Fibroblast of lung (primary cell): ENCODE data around the gene CADM2. TPM values are rescaled to one million over a fixed set of nuclear protein-coding genes. Genes with fewer than 3 reads are reported as not detected.

Experiments used
- DNase-seq, 2 donors: peaks; one replicate each; pipeline versions ENCODE4 v3.0.0 to v3.0.0-alpha.2; 2010; ENCODE audit warnings: low read depth in 2 of 2
- H2AFZ ChIP-seq: 2 replicates; pipeline ENCODE4 v1.5.1; 2012; ENCODE audit warnings: low read length, control low read depth, inconsistent platforms
- H3K27ac ChIP-seq: 2 replicates; pipeline ENCODE4 v1.5.1; 2011; ENCODE audit warnings: low read length, control low read depth; ENCODE audit not compliant: insufficient read depth
- H3K27me3 ChIP-seq: 2 replicates; pipeline ENCODE4 v1.5.1; 2011; ENCODE audit warnings: mild to moderate bottlenecking, low read length; ENCODE audit not compliant: control insufficient read depth, insufficient read depth
- H3K36me3 ChIP-seq: 2 replicates; pipeline ENCODE4 v1.5.1; 2011; ENCODE audit warnings: low read length; ENCODE audit not compliant: control insufficient read depth, insufficient read depth
- H3K4me1 ChIP-seq: 2 replicates; pipeline ENCODE4 v1.5.1; 2011; ENCODE audit warnings: low read length; ENCODE audit not compliant: control insufficient read depth, insufficient read depth; ENCODE audit errors: extremely low read depth
- H3K4me2 ChIP-seq: 2 replicates; pipeline ENCODE4 v1.5.1; 2011; ENCODE audit warnings: low read length, control low read depth; ENCODE audit not compliant: insufficient read depth; ENCODE audit errors: extremely low read depth
- H3K4me3 ChIP-seq, 4 experiments: fragments of 200-600 bp in 1 of 4; sonication (generic) in 1 of 4; replicated peaks in 1 of 4; 2 replicates each; pipeline ENCODE4 v1.5.1; 2011 to 2016; ENCODE audit warnings: low read length in 4 of 4, low read depth in 3 of 4, mild to moderate bottlenecking in 3 of 4, control low read depth in 2 of 4, inconsistent platforms in 1 of 4, mixed read lengths in 1 of 4; ENCODE audit not compliant: insufficient read depth in 1 of 4; ENCODE audit errors: control extremely low read depth in 1 of 4
- H3K79me2 ChIP-seq: 2 replicates; pipeline ENCODE4 v1.5.1; 2012; ENCODE audit warnings: mild to moderate bottlenecking, low read length, inconsistent platforms; ENCODE audit not compliant: control insufficient read depth, insufficient read depth
- H3K9ac ChIP-seq: 2 replicates; pipeline ENCODE4 v1.5.1; 2011; ENCODE audit warnings: mild to moderate bottlenecking, low read length, control low read depth; ENCODE audit not compliant: insufficient read depth
- H3K9me3 ChIP-seq: 2 replicates; pipeline ENCODE4 v1.5.1; 2012; ENCODE audit warnings: low read depth, low read length; ENCODE audit not compliant: control insufficient read depth, insufficient read depth
- H4K20me1 ChIP-seq: 2 replicates; pipeline ENCODE4 v1.5.1; 2011; ENCODE audit warnings: low read length; ENCODE audit not compliant: control insufficient read depth, insufficient read depth; ENCODE audit errors: extremely low read depth
- CTCF ChIP-seq, 2 donors: IDR thresholded peaks in 1 of 2; conservative IDR thresholded peaks in 1 of 2; 1 replicate in 1 of 2; 2 replicates in 1 of 2; pipeline ENCODE4 v1.5.1; 2011 to 2012; ENCODE audit warnings: low read length in 2 of 2, control low read depth in 1 of 2, inconsistent platforms in 1 of 2, low read depth in 1 of 2, mild to moderate bottlenecking in 1 of 2
- EZH2 ChIP-seq: IDR thresholded peaks from 2 replicates; pipeline ENCODE4 v1.5.1; 2012; ENCODE audit warnings: low read length, control low read depth, mild to moderate bottlenecking; ENCODE audit errors: missing control alignments
- polyA plus RNA-seq, 2 donors: library from polyadenylated mRNA; depleted of rRNA in 1 of 2; stranded (reverse) in 1 of 2; unstranded in 1 of 2; fragments of >200 nt; gene quantifications; 2 replicates each; pipeline ENCODE4 v1.2.1, GENCODE V29; 2011 to 2012; ENCODE audit warnings: missing spikeins in 1 of 2
- total RNA-seq: library from RNA; depleted of rRNA; stranded (reverse); fragments of >200 nt; gene quantifications from 2 replicates; pipeline ENCODE4 v1.2.1, GENCODE V29; 2014

CADM2 gene
- total and polyA plus RNA-seq, 2 donors (not counting 1 experiment from before 2014, with no cell fraction given): under 0.01 to 0.12 TPM

DNA sequence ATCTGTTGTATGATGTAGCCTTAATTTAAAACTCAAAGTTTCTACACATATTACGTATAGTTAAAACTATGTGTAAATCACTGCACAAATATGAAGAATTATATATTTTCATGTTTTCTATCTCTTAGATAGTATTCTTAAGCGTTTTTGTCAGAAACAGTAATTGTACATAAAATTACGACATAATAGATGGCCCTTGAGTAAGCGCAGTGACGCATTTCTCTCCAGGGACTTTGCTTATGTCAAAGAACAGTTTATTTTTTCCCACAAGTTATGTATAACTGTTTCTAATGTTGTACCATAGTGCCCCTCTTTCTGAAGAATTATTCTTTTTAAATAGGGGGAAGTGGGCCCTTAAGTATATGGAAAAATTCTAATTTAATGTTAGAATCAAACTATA lies 1098.2 kb downstream of the CADM2 start:
- Histone ChIP-seq H3K36me3 (no peaks in the 10 kb centered on the region), H3K9ac (no peak overlapping the region), H4K20me1 (no peaks in the 10 kb centered on the region), H3K27ac (no peak overlapping the region), H3K27me3 (no peaks in the 10 kb centered on the region), H3K4me1 (no peaks in the 10 kb centered on the region), H3K79me2 (no peaks in the 10 kb centered on the region), H3K4me3 (no peak overlapping the region), H3K9me3 (no peaks in the 10 kb centered on the region), H2AFZ (no peak overlapping the region), H3K4me2 (no peak overlapping the region)
- peak in 1 of 2 donors; percentile 64 for DNase-seq
- TF ChIP-seq CTCF (conservative IDR thresholded peaks at IDR 0.05 in 1 of 2, IDR thresholded peaks at IDR 0.05 in 1 of 2; ENCODE audit: low read depth in 1 of 2, low read length in 2 of 2): no peak
- TF ChIP-seq EZH2: no peak

DNA sequence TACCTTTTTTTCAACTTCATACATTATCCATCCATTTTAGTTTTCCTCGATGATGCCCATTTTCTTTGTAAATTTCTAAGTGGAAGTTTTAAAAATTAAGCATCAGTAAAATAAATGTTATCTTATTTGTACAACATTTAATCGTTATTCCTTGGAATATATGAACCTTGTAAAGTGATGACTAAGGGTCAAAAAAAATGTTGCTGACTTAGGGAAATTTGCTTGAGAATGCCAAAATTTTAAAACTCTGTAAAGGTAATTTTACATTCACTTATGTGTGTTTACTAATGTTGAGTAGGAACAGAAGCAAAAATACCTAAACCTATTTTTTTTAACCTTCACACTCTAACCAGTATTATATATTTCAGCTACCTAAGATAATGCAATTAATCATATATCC lies 1115.0 kb downstream of the CADM2 start:
- TF ChIP-seq EZH2: no peak
- no peak for TF ChIP-seq CTCF (conservative IDR thresholded peaks at IDR 0.05 in 1 of 2, IDR thresholded peaks at IDR 0.05 in 1 of 2; ENCODE audit: low read depth in 1 of 2, low read length in 2 of 2)
- DNase-seq: no peak
- H3K79me2 ChIP-seq: no peaks in the 10 kb centered on the region
- H3K4me3 ChIP-seq: no peak overlapping the region
- H3K9me3 ChIP-seq: no peaks in the 10 kb centered on the region
- H4K20me1 ChIP-seq: no peaks in the 10 kb centered on the region
- no peak overlapping the region for H3K9ac ChIP-seq
- no peak overlapping the region for H3K27ac ChIP-seq
- no peaks in the 10 kb centered on the region for H3K36me3 ChIP-seq
- no peak overlapping the region for H3K4me2 ChIP-seq
- no peak overlapping the region for H2AFZ ChIP-seq
- H3K27me3 ChIP-seq: no peaks in the 10 kb centered on the region
- no peaks in the 10 kb centered on the region for H3K4me1 ChIP-seq

- no peak overlapping the region for H3K4me2 ChIP-seq
- H3K79me2 ChIP-seq: no peaks in the 10 kb centered on the region
- no peak overlapping the region for H3K27ac ChIP-seq
- no peaks in the 10 kb centered on the region for H3K36me3 ChIP-seq
- DNase-seq: no peak
- no peak overlapping the region for H2AFZ ChIP-seq
- H3K4me1 ChIP-seq: no peaks in the 10 kb centered on the region
- no peak overlapping the region for H3K9ac ChIP-seq
- no peak for TF ChIP-seq CTCF (conservative IDR thresholded peaks at IDR 0.05 in 1 of 2, IDR thresholded peaks at IDR 0.05 in 1 of 2; ENCODE audit: low read depth in 1 of 2, low read length in 2 of 2)
- TF ChIP-seq EZH2: no peak
- H3K4me3 ChIP-seq: no peak overlapping the region
- no peaks in the 10 kb centered on the region for H3K27me3 ChIP-seq
- H3K9me3 ChIP-seq: no peaks in the 10 kb centered on the region
- H4K20me1 ChIP-seq: no peaks in the 10 kb centered on the region
These were observed 1128.5 kb downstream of the CADM2 start for GRCh38 chr3:86087160-86087871.
